GM21576 (cell line): Measurements from ENCODE around the gene SPPL2B.
"Not testable (repeated sequence)": the region's sequence is repeated elsewhere in the genome, so short reads cannot be mapped to it uniquely, and the experiment has no call there.

ENCODE experiments used
- ATAC-seq: cut with Tn5 transposase; IDR thresholded peaks from one replicate; pipeline ENCODE4 v1.9.1; 2021; ENCODE audit warnings: mild to moderate bottlenecking, moderate library complexity; ENCODE audit not compliant: unreplicated experiment

Gene SPPL2B

DNA sequence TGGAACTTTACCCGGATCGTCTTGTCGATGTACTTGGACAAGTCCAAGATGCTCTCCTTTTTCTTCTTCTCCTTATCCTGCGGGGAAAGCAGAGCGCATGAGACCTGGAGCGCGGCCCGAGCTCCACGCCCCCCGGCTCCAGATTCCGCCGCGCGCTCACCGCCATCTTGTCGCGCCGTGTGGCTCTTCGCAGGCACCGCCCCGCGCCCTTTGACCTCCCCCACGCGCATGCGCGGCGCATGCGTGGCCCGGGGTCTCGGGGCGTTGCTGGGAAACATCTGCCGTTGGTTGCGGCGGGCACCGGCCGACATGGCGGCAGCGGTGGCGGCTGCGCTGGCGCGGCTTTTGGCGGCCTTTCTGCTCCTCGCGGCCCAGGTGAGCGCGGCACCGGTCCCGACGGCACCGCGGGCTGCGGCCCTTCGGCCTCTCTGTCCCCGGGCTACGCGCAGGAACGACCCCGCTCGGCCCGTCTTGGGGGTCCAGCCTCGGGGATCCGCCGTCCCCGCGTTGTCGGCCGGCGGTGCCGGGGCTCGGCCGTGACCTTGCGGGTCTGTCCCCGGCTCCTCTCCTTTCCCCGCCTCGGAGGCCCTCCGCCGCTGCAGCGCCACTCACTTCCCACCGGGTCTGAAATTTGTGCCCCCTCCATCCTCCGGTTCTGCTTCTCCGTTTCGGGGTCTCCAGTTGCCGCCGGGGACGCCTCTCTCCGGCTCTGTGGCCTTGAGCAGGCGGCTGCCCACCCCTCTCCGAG lies at the start of gene SPPL2B, which contains the start of gene LSM7:
Gene SPPL2B, plus strand, starts transcription at position 284 of the 748 bp plus-strand sequence. Its CDS starts 26 bp downstream, at position 310.
Gene LSM7, minus strand, starts transcription at position 186 of the 748 bp plus-strand sequence. Its CDS starts 20 bp downstream, at position 166.
- peak; percentile 49 for ATAC-seq

DNA sequence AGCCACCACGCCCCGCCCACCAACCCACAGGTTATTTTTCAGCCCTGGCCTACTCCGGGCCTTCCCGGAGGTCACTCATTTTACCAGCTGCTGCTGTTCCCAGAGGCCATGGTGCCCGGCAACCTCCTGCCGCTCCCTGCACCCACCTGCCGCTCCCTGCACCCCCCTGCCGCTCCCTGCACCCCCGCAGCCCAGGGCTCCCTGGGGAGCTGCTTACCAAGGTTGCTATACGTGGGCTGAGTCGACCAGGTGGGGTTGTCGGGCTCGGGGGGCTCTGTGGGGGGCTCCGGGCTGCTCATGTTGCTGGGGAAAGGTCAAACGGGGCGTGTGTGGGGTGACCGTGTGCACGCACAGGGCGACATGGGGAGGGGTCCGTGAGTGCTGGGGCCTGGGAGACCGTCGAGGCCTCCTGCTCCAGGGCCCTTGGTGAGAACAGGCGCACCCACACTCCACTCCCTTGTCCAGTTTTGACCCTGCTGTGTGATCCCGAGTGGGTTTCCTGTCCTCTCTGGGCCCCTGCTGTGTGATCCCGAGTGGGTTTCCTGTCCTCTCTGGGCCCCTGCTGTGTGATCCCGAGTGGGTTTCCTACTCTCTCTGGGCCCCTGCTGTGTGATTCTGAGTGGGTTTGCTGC lies 47.7 kb upstream of the SPPL2B start:
- no peak for ATAC-seq

GRCh38 chr19:2281265-2282061 lies 47.0 kb upstream of the SPPL2B start:
- ATAC-seq = not testable (repeated sequence)

DNA sequence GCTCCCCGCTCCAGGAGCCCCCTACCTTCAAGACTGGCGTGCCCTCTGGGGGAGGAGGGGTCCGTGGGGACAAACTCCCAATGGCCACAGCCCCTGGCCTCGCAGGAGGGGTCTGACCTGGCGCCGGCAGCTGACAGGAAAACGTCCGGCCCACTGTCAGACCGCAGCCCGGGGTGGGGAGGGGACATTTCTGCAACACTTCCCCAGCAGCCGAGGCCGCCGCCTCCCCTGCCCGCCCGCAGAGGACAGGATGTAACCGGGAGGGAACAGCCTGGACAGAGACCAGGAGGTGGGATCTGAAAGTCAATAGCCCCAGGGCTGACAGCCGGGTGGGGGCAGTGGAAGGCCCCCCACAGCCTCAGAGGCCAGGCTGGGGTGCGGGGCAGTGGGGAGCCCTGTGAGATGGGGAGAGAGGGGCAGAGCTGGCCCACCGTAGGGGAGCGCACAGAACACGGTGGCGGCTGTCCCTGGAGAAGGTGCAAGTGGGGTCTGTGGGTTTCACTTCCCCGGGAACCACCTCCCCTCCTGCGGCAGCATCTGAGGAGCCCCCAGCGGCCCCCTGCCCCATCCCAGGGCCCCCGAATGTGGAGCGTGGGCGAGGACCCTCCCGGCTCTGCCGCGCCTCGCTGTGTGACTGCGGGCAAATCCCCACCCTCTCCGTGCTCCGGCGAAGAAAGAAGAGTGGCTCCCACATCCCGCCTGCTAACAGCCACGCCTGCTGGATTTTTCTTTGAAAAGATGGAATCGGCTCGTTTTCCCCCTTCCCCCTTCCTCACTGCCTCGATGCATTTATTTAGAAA lies 46.2 kb upstream of the SPPL2B start, which contains the start of gene PEAK3:
Gene PEAK3, minus strand, starts transcription at position 114 of the 800 bp plus-strand sequence. CDS start 1,244 bp downstream, outside the sequence.
- ATAC-seq = no peak

DNA sequence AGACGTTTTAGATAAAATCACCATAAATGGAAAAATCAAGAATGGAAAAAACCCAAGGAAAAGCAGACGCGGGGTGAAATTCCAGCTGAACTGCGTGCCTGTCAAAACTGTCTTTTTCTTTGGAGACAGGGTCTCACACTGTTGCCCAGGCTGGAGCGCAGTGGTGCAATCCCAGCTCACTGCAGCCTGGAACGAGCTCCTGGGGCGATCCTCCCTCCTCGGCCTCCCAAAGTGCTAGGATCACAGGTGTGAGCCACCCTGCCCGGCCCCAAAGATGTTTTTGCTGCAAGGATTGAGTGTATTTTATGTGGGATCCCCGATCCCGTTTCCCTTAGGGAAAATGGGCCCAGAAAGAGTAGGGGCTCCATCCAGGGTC lies 45.6 kb upstream of the SPPL2B start:
- no peak for ATAC-seq

DNA sequence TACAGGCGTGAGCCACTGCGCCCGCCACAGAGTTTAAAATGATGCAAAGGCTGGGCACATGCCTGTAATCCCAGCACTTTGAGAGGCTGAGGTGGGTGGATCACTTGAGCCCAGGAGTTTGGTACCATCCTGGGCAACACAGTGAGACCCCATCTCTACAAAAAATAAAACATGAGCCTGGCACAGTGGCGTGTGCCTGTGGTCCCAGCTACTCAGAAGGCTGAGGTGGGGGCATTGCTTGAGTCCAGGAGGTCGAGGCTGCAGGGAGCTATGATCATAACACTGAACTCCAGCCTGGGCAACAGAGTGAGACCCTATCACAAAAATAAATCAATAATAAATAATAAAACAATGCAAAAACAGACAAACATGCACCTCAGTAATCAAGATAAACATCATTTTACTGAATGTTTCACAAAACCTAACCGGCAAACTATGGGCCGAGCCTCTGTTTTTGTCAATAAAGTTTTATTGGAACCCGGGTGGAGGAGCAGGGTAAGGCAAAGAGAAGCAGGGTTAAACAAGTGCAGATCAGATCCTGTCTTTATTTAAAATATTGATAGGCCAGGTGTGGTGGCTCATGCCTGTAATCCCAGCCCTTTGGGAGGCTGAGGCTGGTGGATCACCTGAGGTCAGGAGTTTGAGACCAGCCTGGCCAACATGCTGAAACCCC lies 44.5 kb upstream of the SPPL2B start:
- ATAC-seq = no peak

- no peak for ATAC-seq
Measured at GRCh38 chr19:2286402-2287140, 41.9 kb upstream of the SPPL2B start.

- ATAC-seq = no peak
Measured at GRCh38 chr19:2287585-2288337, 40.7 kb upstream of the SPPL2B start.

DNA sequence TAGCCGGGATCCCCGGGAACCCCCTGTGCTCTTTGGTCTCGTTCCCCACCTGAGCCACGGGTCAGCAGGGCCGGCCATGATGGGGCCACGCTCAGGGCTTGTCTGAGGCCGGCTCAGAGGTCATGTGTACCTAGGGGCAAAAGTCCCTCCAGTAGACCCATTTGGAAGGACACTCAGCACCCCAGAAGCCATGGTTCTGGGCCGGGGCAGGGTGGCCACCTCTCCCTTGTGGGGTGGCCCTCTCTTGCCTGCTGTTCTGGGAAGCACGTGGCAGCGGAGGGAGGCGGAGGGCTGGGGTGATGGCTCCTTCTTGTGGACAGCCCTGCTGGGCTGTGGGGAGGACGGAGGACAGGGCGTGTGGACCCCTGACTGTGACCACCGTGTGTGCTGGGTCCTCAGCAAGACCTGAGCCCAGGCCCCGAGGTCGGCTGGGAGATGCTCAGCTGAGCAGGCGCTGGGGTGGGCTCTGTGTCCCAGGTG lies 40.1 kb upstream of the SPPL2B start:
- ATAC-seq = no peak

GRCh38 chr19:2288818-2289713 lies 39.4 kb upstream of the SPPL2B start:
- ATAC-seq = no peak

- ATAC-seq = no peak
Measured at GRCh38 chr19:2289714-2290435, 38.6 kb upstream of the SPPL2B start.

- ATAC-seq = no peak
Measured at GRCh38 chr19:2290441-2291184, 37.9 kb upstream of the SPPL2B start.

- ATAC-seq = no peak
Measured at GRCh38 chr19:2291185-2291751, 37.2 kb upstream of the SPPL2B start.

DNA sequence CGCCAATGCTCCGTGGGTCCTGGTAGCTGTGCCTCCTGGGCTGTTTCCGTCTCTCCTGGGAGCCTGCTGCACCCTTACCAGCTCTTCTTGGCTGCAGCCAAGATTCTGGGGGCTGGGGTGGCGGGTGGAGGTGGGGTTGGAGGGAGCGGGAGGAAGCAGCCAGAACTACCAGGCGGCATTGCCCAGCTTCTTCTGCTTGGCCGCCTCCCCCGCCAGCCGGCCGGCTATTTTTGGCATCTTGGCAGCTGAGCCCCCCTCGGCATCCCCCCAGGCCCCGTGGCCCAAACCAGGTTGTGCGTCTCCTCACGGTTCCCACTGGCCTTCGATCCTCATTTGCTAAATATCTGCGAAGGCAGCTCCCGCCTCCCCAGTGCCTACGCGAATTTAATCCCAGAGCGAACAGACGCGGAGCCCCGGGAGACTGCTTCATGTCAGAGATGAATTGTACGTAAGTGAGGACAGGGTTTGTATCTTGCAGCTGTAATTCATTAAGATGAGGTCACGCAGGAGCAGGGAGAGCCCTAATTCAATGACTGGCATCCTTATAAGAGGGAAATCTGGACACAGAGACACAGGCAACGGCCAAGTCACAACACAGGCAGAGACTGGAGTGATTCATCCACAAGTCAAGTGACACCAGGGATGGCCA lies 33.7 kb upstream of the SPPL2B start:
- ATAC-seq = no peak

GRCh38 chr19:2296141-2296540 lies 32.3 kb upstream of the SPPL2B start:
- ATAC-seq = no peak
